Mammary epithelial cell (primary cell): ENCODE results near the gene ADAMTS17.
"Not testable (repeated sequence)": the region's sequence is repeated elsewhere in the genome, so short reads cannot be mapped to it uniquely, and the experiment has no call there.

Experiments
- EZH2 ChIP-seq: IDR thresholded peaks from 2 replicates; pipeline ENCODE4 v1.6.1; 2012; ENCODE audit warnings: low read length, inconsistent platforms, borderline replicate concordance
- TF ChIP-seq, protein P1 (sequence below), 2 donors: IDR thresholded peaks in 1 of 2; conservative IDR thresholded peaks in 1 of 2; 2 replicates each; pipeline ENCODE4 v1.5.1; 2011 to 2012; ENCODE audit warnings: inconsistent platforms in 2 of 2, low read length in 2 of 2, mild to moderate bottlenecking in 2 of 2, control low read depth in 1 of 2, low read depth in 1 of 2; ENCODE audit not compliant: insufficient read depth in 1 of 2; ENCODE audit errors: extremely low read depth in 1 of 2

GRCh38 chr15:99926532-99926931 is 415.2 kb downstream of the ADAMTS17 start:
- TF ChIP-seq, protein P1, sequence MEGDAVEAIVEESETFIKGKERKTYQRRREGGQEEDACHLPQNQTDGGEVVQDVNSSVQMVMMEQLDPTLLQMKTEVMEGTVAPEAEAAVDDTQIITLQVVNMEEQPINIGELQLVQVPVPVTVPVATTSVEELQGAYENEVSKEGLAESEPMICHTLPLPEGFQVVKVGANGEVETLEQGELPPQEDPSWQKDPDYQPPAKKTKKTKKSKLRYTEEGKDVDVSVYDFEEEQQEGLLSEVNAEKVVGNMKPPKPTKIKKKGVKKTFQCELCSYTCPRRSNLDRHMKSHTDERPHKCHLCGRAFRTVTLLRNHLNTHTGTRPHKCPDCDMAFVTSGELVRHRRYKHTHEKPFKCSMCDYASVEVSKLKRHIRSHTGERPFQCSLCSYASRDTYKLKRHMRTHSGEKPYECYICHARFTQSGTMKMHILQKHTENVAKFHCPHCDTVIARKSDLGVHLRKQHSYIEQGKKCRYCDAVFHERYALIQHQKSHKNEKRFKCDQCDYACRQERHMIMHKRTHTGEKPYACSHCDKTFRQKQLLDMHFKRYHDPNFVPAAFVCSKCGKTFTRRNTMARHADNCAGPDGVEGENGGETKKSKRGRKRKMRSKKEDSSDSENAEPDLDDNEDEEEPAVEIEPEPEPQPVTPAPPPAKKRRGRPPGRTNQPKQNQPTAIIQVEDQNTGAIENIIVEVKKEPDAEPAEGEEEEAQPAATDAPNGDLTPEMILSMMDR (conservative IDR thresholded peaks at IDR 0.05 in 1 of 2, IDR thresholded peaks at IDR 0.05 in 1 of 2; ENCODE audit: extremely low read depth in 1 of 2, insufficient read depth in 1 of 2, low read depth in 1 of 2, low read length in 2 of 2) = not testable (repeated sequence)
- not testable (repeated sequence) for TF ChIP-seq EZH2
